Embryonic facial prominence (tissue), 1 donor: ENCODE data around the gene BCO1.
A peak's percentile ranks its signal among the peaks of the same experiment; 100 is the strongest.

Experiments
- DNase-seq: peaks from one replicate; pipeline ENCODE4 v3.0.0-alpha.2; 2016; ENCODE audit errors: extremely low spot score

BCO1 gene

GRCh38 chr16:81275795-81276194 is 37.3 kb downstream of the BCO1 start:
- no peak for DNase-seq

GRCh38 chr16:81276323-81276722 is 37.8 kb downstream of the BCO1 start:
- DNase-seq = no peak

- no peak for DNase-seq
These were observed 39.1 kb downstream of the BCO1 start for GRCh38 chr16:81277541-81278080.

- DNase-seq = no peak
These were observed 40.0 kb downstream of the BCO1 start for GRCh38 chr16:81278526-81278925.

- DNase-seq = no peak
These were observed 40.9 kb downstream of the BCO1 start for GRCh38 chr16:81279392-81279791.

GRCh38 chr16:81280393-81280792 is 41.9 kb downstream of the BCO1 start:
- DNase-seq = no peak

GRCh38 chr16:81283044-81283443 is 44.6 kb downstream of the BCO1 start:
- no peak for DNase-seq

GRCh38 chr16:81284995-81285600 is 46.6 kb downstream of the BCO1 start:
- DNase-seq = no peak

- DNase-seq = no peak
These were observed 47.7 kb downstream of the BCO1 start for GRCh38 chr16:81286190-81286589.

GRCh38 chr16:81291117-81291516 is 52.6 kb downstream of the BCO1 start:
- no peak for DNase-seq

GRCh38 chr16:81292936-81293335 is 54.4 kb downstream of the BCO1 start:
- DNase-seq = no peak

- no peak for DNase-seq
These were observed 55.7 kb downstream of the BCO1 start for GRCh38 chr16:81293909-81294802.

- DNase-seq = no peak
These were observed 58.1 kb downstream of the BCO1 start for GRCh38 chr16:81296631-81297030.

- no peak for DNase-seq
These were observed 69.3 kb downstream of the BCO1 start for GRCh38 chr16:81307770-81308169.

- no peak for DNase-seq
These were observed 71.7 kb downstream of the BCO1 start for GRCh38 chr16:81310045-81310644.

- DNase-seq = no peak
These were observed 73.3 kb downstream of the BCO1 start for GRCh38 chr16:81311762-81312161.

- no peak for DNase-seq
These were observed 75.5 kb downstream of the BCO1 start for GRCh38 chr16:81313701-81314602.

- peak; percentile 91 for DNase-seq
These were observed 76.2 kb downstream of the BCO1 start, which contains the start of gene GAN for GRCh38 chr16:81314603-81315270. GAN (plus strand) TSS chr16:81314962; CDS start chr16:81315114, 152 bp downstream.

GRCh38 chr16:81315271-81316175 is 77.0 kb downstream of the BCO1 start:
- DNase-seq = no peak

GRCh38 chr16:81316176-81316496 is 77.6 kb downstream of the BCO1 start:
- DNase-seq = no peak
